Measurements from ENCODE around the gene CYB5R3. TPM values are rescaled to one million over a fixed set of nuclear protein-coding genes. Genes with fewer than 3 reads are reported as not detected.

Gene CYB5R3
- total RNA-seq, 1 donor from 2014 or later = 99.0 TPM

- no peaks in the 10 kb centered on the region for H3K36me3 Mint-ChIP-seq
These were observed 585 bp downstream of the CYB5R3 start for GRCh38 chr22:42648368-42649245.

GRCh38 chr22:42648017-42648367 lies 1.2 kb downstream of the CYB5R3 start:
- DNase-seq (ENCODE audit: low spot score in 2 of 2, unreplicated experiment in 2 of 2) = no peak
- Mint-ChIP-seq H3K9me3 (no peaks in the 10 kb centered on the region), H3K4me1 (peaks cover 34% of the 10 kb centered on the region), H3K27ac (peak overlapping the region; percentile 71), H3K36me3 (no peaks in the 10 kb centered on the region), H3K27me3 (ENCODE audit: low read depth) (no peaks in the 10 kb centered on the region), H3K4me3 (peak overlapping the region; percentile 88)
- TF ChIP-seq CTCF (IDR thresholded peaks at IDR 0.05; ENCODE audit: unreplicated experiment) = no peak

More at GRCh38 chr22:42648368-42649245, 585 bp downstream of the CYB5R3 start:
- DNase-seq (ENCODE audit: low spot score in 2 of 2, unreplicated experiment in 2 of 2) = no peak
- H3K4me3 Mint-ChIP-seq = peak overlapping the region; percentile 88
- H3K27me3 Mint-ChIP-seq (ENCODE audit: low read depth) = no peaks in the 10 kb centered on the region
- H3K4me1 Mint-ChIP-seq = peaks cover 34% of the 10 kb centered on the region
- TF ChIP-seq CTCF (IDR thresholded peaks at IDR 0.05; ENCODE audit: unreplicated experiment) = no peak
- H3K9me3 Mint-ChIP-seq = no peaks in the 10 kb centered on the region
- peak overlapping the region; percentile 94 for H3K27ac Mint-ChIP-seq

GRCh38 chr22:42646569-42647525 lies 2.3 kb downstream of the CYB5R3 start:
- TF ChIP-seq CTCF (IDR thresholded peaks at IDR 0.05; ENCODE audit: unreplicated experiment) = no peak
- Mint-ChIP-seq H3K4me3 (peak overlapping the region; percentile 88), H3K36me3 (no peaks in the 10 kb centered on the region), H3K27me3 (ENCODE audit: low read depth) (no peaks in the 10 kb centered on the region), H3K9me3 (no peaks in the 10 kb centered on the region), H3K27ac (peak overlapping the region; percentile 43), H3K4me1 (peaks cover 34% of the 10 kb centered on the region)
- DNase-seq (ENCODE audit: low spot score in 2 of 2, unreplicated experiment in 2 of 2) = no peak

- no peak overlapping the region for H3K4me3 Mint-ChIP-seq
- H3K27ac Mint-ChIP-seq = peak overlapping the region; percentile 96
- H3K4me1 Mint-ChIP-seq = peaks cover 34% of the 10 kb centered on the region
- no peaks in the 10 kb centered on the region for H3K27me3 Mint-ChIP-seq (ENCODE audit: low read depth)
- no peak for TF ChIP-seq CTCF (IDR thresholded peaks at IDR 0.05; ENCODE audit: unreplicated experiment)
- H3K36me3 Mint-ChIP-seq = no peaks in the 10 kb centered on the region
- no peaks in the 10 kb centered on the region for H3K9me3 Mint-ChIP-seq
- DNase-seq (ENCODE audit: low spot score in 2 of 2, unreplicated experiment in 2 of 2) = no peak
These were observed 3.1 kb downstream of the CYB5R3 start for GRCh38 chr22:42645938-42646568.

- TF ChIP-seq CTCF (IDR thresholded peaks at IDR 0.05; ENCODE audit: unreplicated experiment) = no peak
- Mint-ChIP-seq H3K4me3 (peak overlapping the region; percentile 46), H3K27ac (peak overlapping the region; percentile 96), H3K9me3 (no peaks in the 10 kb centered on the region), H3K27me3 (ENCODE audit: low read depth) (no peaks in the 10 kb centered on the region), H3K4me1 (peaks cover 34% of the 10 kb centered on the region), H3K36me3 (no peaks in the 10 kb centered on the region)
- DNase-seq (ENCODE audit: low spot score in 2 of 2, unreplicated experiment in 2 of 2) = no peak
These were observed 3.8 kb downstream of the CYB5R3 start for GRCh38 chr22:42645341-42645937.
